WTC11 (cell line): ENCODE results near the gene RGS1. TPM values are rescaled to one million over a fixed set of nuclear protein-coding genes. Genes with fewer than 3 reads are reported as not detected.

Experiments used
- ATAC-seq: fragments of 200-7000 bp; cut with Tn5 transposase; 2 replicates; pipeline ENCODE4 v1.10.0; 2021; ENCODE audit warnings: mild to moderate bottlenecking, moderate library complexity
- CTCF ChIA-PET: fragments of 300-600 bp; sonication (Branson Sonifier 250); formaldehyde crosslinking; loops from one replicate; lab custom pipeline; 2021; ENCODE audit warnings: antibody characterized with exemption; lab: Charles Lee
- POLR2A ChIA-PET: fragments of 350-600 bp; sonication (Branson Sonifier 250); formaldehyde crosslinking; loops from one replicate; lab custom pipeline; 2021; ENCODE audit warnings: antibody characterized with exemption; lab: Charles Lee
- DNase-seq: peaks from one replicate; pipeline ENCODE4 v3.0.0; 2021; ENCODE audit warnings: low spot score
- H3K27ac Mint-ChIP-seq: 2 replicates; pipeline ENCODE4 v1.8.0; 2021; ENCODE audit warnings: mixed read lengths
- H3K27me3 Mint-ChIP-seq: 2 replicates; pipeline ENCODE4 v1.8.0; 2021; ENCODE audit warnings: low read depth, mild to moderate bottlenecking, moderate library complexity, mixed read lengths
- H3K36me3 Mint-ChIP-seq: 2 replicates; pipeline ENCODE4 v1.8.0; 2021; ENCODE audit warnings: mixed read lengths
- H3K4me1 Mint-ChIP-seq: 2 replicates; pipeline ENCODE4 v1.8.0; 2022; ENCODE audit warnings: mixed read lengths
- H3K4me3 Mint-ChIP-seq: 2 replicates; pipeline ENCODE4 v1.8.0; 2021; ENCODE audit warnings: mild to moderate bottlenecking, moderate library complexity, mixed read lengths
- H3K9me3 Mint-ChIP-seq: 2 replicates; pipeline ENCODE4 v1.8.0; 2021; ENCODE audit warnings: mixed read lengths
- ATF1 ChIP-seq: sonication (generic); formaldehyde crosslinking; IDR thresholded peaks from 2 replicates; pipeline ENCODE4 v1.8.1; 2023; ENCODE audit warnings: mild to moderate bottlenecking, moderate library complexity, missing genetic modification reagents
- ATF3 ChIP-seq: sonication (generic); formaldehyde crosslinking; conservative IDR thresholded peaks from 2 replicates; pipeline ENCODE4 v1.8.1; 2022; ENCODE audit warnings: mild to moderate bottlenecking, missing genetic modification reagents
- CBFB ChIP-seq: sonication (generic); formaldehyde crosslinking; IDR thresholded peaks from 2 replicates; pipeline ENCODE4 v1.8.1; 2022; ENCODE audit warnings: mild to moderate bottlenecking, low read depth, missing genetic modification reagents
- CREM ChIP-seq: sonication (generic); formaldehyde crosslinking; IDR thresholded peaks from 2 replicates; pipeline ENCODE4 v1.8.1; 2022; ENCODE audit warnings: mild to moderate bottlenecking, missing genetic modification reagents, moderate library complexity
- CTCF ChIP-seq: fragments of 200-600 bp; IDR thresholded peaks from 2 replicates; pipeline ENCODE4 v1.8.0; 2022; ENCODE audit warnings: antibody characterized with exemption
- E2F1 ChIP-seq: sonication (generic); formaldehyde crosslinking; IDR thresholded peaks from 2 replicates; pipeline ENCODE4 v1.8.0; 2022; ENCODE audit warnings: mild to moderate bottlenecking, missing genetic modification reagents
- ELF4 ChIP-seq: sonication (generic); formaldehyde crosslinking; IDR thresholded peaks from 2 replicates; pipeline ENCODE4 v1.8.1; 2022; ENCODE audit warnings: low read depth, mild to moderate bottlenecking, moderate library complexity, missing genetic modification reagents
- EMX1 ChIP-seq: fragments of 250-450 bp; sonication (Bioruptor Pico); IDR thresholded peaks from 2 replicates; pipeline ENCODE4 v1.8.0; 2021; ENCODE audit warnings: mild to moderate bottlenecking
- FOXJ3 ChIP-seq: sonication (generic); formaldehyde crosslinking; IDR thresholded peaks from 2 replicates; pipeline ENCODE4 v1.9.0; 2021; ENCODE audit warnings: missing genetic modification reagents, mild to moderate bottlenecking, borderline replicate concordance
- FOXP1 ChIP-seq: sonication (generic); formaldehyde crosslinking; IDR thresholded peaks from 2 replicates; pipeline ENCODE4 v1.8.0; 2022; ENCODE audit warnings: missing genetic modification reagents, mild to moderate bottlenecking, moderate library complexity, borderline replicate concordance
- GRHL2 ChIP-seq: fragments of 250-450 bp; sonication (Bioruptor Pico); IDR thresholded peaks from 2 replicates; pipeline ENCODE4 v1.8.0; 2022; ENCODE audit warnings: mild to moderate bottlenecking, moderate library complexity; ENCODE audit not compliant: insufficient replicate concordance, severe bottlenecking
- JAZF1 ChIP-seq: fragments of 250-450 bp; sonication (Bioruptor Pico); IDR thresholded peaks from 2 replicates; pipeline ENCODE4 v1.9.0; 2021; ENCODE audit warnings: moderate library complexity, mild to moderate bottlenecking, inconsistent platforms
- MAX ChIP-seq: sonication (generic); formaldehyde crosslinking; IDR thresholded peaks from 2 replicates; pipeline ENCODE4 v1.8.0; 2022; ENCODE audit warnings: mild to moderate bottlenecking, missing genetic modification reagents
- MLX ChIP-seq: sonication (generic); formaldehyde crosslinking; IDR thresholded peaks from 2 replicates; pipeline ENCODE4 v1.8.1; 2023; ENCODE audit warnings: mild to moderate bottlenecking, missing genetic modification reagents, moderate library complexity
- MXD4 ChIP-seq: fragments of 250-450 bp; sonication (Bioruptor Pico); IDR thresholded peaks from 2 replicates; pipeline ENCODE4 v1.8.0; 2021; ENCODE audit warnings: mild to moderate bottlenecking, moderate library complexity, borderline replicate concordance
- SMAD3 ChIP-seq: sonication (generic); formaldehyde crosslinking; IDR thresholded peaks from 2 replicates; pipeline ENCODE4 v1.8.0; 2022; ENCODE audit warnings: missing genetic modification reagents, mild to moderate bottlenecking, borderline replicate concordance
- SOX15 ChIP-seq: fragments of 250-450 bp; sonication (Bioruptor Pico); IDR thresholded peaks from 2 replicates; pipeline ENCODE4 v1.9.0; 2021; ENCODE audit warnings: mild to moderate bottlenecking
- STAT6 ChIP-seq: sonication (generic); formaldehyde crosslinking; conservative IDR thresholded peaks from 2 replicates; pipeline ENCODE4 v1.8.1; 2023; ENCODE audit warnings: mild to moderate bottlenecking, low read depth, missing genetic modification reagents, moderate library complexity
- ZBTB21 ChIP-seq: sonication (generic); formaldehyde crosslinking; IDR thresholded peaks from 2 replicates; pipeline ENCODE4 v1.8.1; 2023; ENCODE audit warnings: mild to moderate bottlenecking, missing genetic modification reagents, borderline replicate concordance
- ZNF138 ChIP-seq: sonication (generic); formaldehyde crosslinking; conservative IDR thresholded peaks from 2 replicates; pipeline ENCODE4 v1.8.1; 2022; ENCODE audit warnings: mild to moderate bottlenecking, moderate library complexity, missing genetic modification reagents
- ZNF416 ChIP-seq: fragments of 250-450 bp; sonication (Bioruptor Pico); IDR thresholded peaks from 2 replicates; pipeline ENCODE4 v1.9.0; 2021; ENCODE audit warnings: mild to moderate bottlenecking, inconsistent platforms
- total RNA-seq: library from RNA; stranded (reverse); gene quantifications from 3 replicates; pipeline ENCODE4 v1.2.3, GENCODE V29; 2021
- TF ChIP-seq, protein P1 (sequence below): sonication (generic); formaldehyde crosslinking; IDR thresholded peaks from 2 replicates; pipeline ENCODE4 v1.8.0; 2023; ENCODE audit warnings: missing genetic modification reagents
- TF ChIP-seq, protein P2 (sequence below): fragments of 250-450 bp; sonication (Bioruptor Pico); conservative IDR thresholded peaks from 2 replicates; pipeline ENCODE4 v1.9.0; 2021; ENCODE audit warnings: mild to moderate bottlenecking

Gene RGS1
- total RNA-seq, 1 experiment from 2014 or later, result 0.22 TPM

- TF ChIP-seq ZNF416 (CRISPR knock-in tag) (no peak), MAX (CRISPR knock-in tag) (no peak), ELF4 (CRISPR knock-in tag) (no peak), JAZF1 (CRISPR knock-in tag) (no peak), ZBTB21 (no peak), ZNF138 (CRISPR knock-in tag) (no peak), SOX15 (CRISPR knock-in tag) (no peak), FOXP1 (CRISPR knock-in tag) (no peak)
- TF ChIP-seq, protein P1, sequence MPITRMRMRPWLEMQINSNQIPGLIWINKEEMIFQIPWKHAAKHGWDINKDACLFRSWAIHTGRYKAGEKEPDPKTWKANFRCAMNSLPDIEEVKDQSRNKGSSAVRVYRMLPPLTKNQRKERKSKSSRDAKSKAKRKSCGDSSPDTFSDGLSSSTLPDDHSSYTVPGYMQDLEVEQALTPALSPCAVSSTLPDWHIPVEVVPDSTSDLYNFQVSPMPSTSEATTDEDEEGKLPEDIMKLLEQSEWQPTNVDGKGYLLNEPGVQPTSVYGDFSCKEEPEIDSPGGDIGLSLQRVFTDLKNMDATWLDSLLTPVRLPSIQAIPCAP (CRISPR knock-in tag), result no peak
Measured at GRCh38 chr1:192554904-192555303, 20.7 kb upstream of the RGS1 start (continued).

DNA sequence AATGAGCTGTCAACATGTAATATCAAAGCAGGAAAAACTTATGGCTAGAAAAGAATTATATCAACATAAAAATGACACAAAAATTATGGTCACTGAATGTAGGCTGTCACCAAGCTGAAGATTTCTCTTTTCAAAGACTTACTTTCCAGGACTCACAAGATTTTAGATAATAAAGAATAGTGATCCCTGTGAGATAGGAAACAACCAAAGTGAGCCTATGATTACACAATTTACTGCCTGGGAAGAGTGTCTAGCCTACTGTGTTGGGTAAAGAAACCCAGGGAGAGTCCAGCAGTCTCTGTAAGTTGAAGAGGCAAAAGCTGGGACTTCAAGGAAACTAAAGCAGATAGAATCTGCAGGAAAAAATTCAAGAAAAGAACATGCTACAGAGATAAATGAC is 20.2 kb upstream of the RGS1 start:
- DNase-seq, result no peak
- Mint-ChIP-seq H3K27ac (no peak overlapping the region), H3K27me3 (no peaks in the 10 kb centered on the region), H3K4me1 (peaks cover 14% of the 10 kb centered on the region), H3K4me3 (no peak overlapping the region), H3K9me3 (no peaks in the 10 kb centered on the region), H3K36me3 (no peaks in the 10 kb centered on the region)
- CTCF ChIA-PET, result no interaction called here
- TF ChIP-seq ATF3 (CRISPR knock-in tag) (no peak), CREM (CRISPR knock-in tag) (no peak), STAT6 (no peak), MLX (CRISPR knock-in tag) (no peak), JAZF1 (CRISPR knock-in tag) (no peak), CBFB (CRISPR knock-in tag) (no peak), E2F1 (CRISPR knock-in tag) (no peak), CTCF (no peak), GRHL2 (CRISPR knock-in tag) (no peak), MXD4 (CRISPR knock-in tag) (no peak), SMAD3 (CRISPR knock-in tag) (no peak), EMX1 (CRISPR knock-in tag) (no peak), ATF1 (no peak), FOXJ3 (CRISPR knock-in tag) (no peak)
- TF ChIP-seq, protein P2, sequence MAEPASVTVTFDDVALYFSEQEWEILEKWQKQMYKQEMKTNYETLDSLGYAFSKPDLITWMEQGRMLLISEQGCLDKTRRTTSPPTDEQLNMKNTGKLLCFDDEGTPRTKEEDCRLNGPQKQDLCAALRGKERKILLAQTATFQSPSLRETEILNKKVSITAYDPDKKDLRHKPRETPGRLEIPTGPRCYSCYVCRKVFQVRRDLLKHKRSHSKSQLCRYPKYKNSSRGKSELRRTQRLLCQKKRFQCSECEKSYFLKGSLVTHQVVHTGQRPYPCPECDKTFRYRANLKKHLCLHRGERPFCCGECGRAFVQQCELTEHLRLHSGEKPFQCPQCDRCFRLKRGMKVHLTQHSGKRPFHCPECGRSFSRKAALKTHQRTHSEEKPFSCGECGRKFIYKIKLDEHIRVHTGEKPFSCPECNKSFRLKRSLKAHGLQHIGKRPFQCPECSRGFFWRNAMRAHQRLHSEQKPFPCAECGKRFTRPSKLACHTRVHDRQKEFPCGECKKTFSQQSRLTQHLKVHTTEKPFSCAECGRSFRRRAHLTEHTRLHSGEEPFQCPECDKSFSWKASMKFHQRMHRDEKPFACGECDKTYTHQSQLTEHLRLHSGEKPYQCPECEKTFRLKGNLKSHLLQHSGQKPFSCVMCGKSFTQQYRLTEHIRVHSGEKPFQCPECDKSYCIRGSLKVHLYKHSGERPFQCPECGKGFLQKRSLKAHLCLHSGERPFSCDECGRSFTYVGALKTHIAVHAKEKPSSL (CRISPR knock-in tag), result no peak
- no peak for ATAC-seq
- POLR2A ChIA-PET, result no interaction called here
